T-cell (primary cell): Measurements from ENCODE around the gene TNNI3K. TPM values are rescaled to one million over a fixed set of nuclear protein-coding genes. Genes with fewer than 3 reads are reported as not detected.

Experiments
- ATAC-seq, 4 experiments: fragments of 200-7000 bp in 3 of 4; fragments of 150-1000 bp in 1 of 4; cut with Tn5 transposase; replicated peaks in 1 of 4; 1 replicate in 3 of 4; 2 replicates in 1 of 4; pipeline ENCODE4 v1.10.0; 2021; ENCODE audit warnings: moderate library complexity in 3 of 4, mild to moderate bottlenecking in 2 of 4, moderate number of reproducible peaks in 1 of 4
- CTCF ChIA-PET, 2 donors: fragments of 300-600 bp; sonication (Branson Sonifier 250); formaldehyde crosslinking; loops; one replicate each; lab custom pipeline; 2022; ENCODE audit warnings: antibody characterized with exemption in 2 of 2; lab: Charles Lee
- POLR2A ChIA-PET, 2 donors: fragments of 300-600 bp; sonication (Branson Sonifier 250); formaldehyde crosslinking; loops; one replicate each; lab custom pipeline; 2022; ENCODE audit warnings: antibody characterized with exemption in 2 of 2; lab: Charles Lee
- DNase-seq, 35 experiments: peaks; one replicate each; pipeline versions ENCODE4 v3.0.0 to v3.0.0-alpha.2; 2013 to 2023
- H3K27ac ChIP-seq: one replicate; pipeline ENCODE4 v1.5.1; 2013; ENCODE audit warnings: low read length
- H3K27me3 ChIP-seq, 2 experiments: replicated peaks in 1 of 2; 1 replicate in 1 of 2; 2 replicates in 1 of 2; pipeline versions ENCODE4 v1.6.1 to v1.7.0; 2013; ENCODE audit warnings: low read length in 1 of 2, mixed read lengths in 1 of 2; ENCODE audit not compliant: control insufficient read depth in 2 of 2, insufficient read depth in 2 of 2; ENCODE audit errors: extremely low read depth in 1 of 2
- H3K36me3 ChIP-seq, 2 donors: 1 replicate in 1 of 2; 2 replicates in 1 of 2; pipeline versions ENCODE4 v1.6.1 to v1.7.0; 2013; ENCODE audit warnings: low read length in 1 of 2; ENCODE audit not compliant: control insufficient read depth in 2 of 2, insufficient read depth in 1 of 2; ENCODE audit errors: extremely low read depth in 1 of 2
- H3K4me1 ChIP-seq, 2 experiments: 1 replicate in 1 of 2; 2 replicates in 1 of 2; pipeline versions ENCODE4 v1.6.1 to v1.7.0; 2013; ENCODE audit warnings: low read length in 2 of 2, mixed read lengths in 1 of 2; ENCODE audit not compliant: insufficient read depth in 2 of 2, control insufficient read depth in 1 of 2; ENCODE audit errors: extremely low read depth in 1 of 2
- H3K4me3 ChIP-seq, 2 donors: 1 replicate in 1 of 2; 2 replicates in 1 of 2; pipeline versions ENCODE4 v1.5.1 to v1.7.0; 2013; ENCODE audit warnings: mild to moderate bottlenecking in 2 of 2, low read length in 1 of 2, moderate library complexity in 1 of 2; ENCODE audit not compliant: control insufficient read depth in 1 of 2; ENCODE audit errors: extremely low read depth in 1 of 2
- H3K9me3 ChIP-seq: 2 replicates; pipeline ENCODE4 v1.7.0; 2013
- H3K27ac Mint-ChIP-seq, 2 donors: one replicate each; pipeline ENCODE4 v1.8.0; 2020 to 2021; ENCODE audit warnings: mild to moderate bottlenecking in 2 of 2, mixed read lengths in 2 of 2
- H3K27me3 Mint-ChIP-seq, 2 donors: one replicate each; pipeline ENCODE4 v1.8.0; 2021 to 2022; ENCODE audit warnings: mixed read lengths in 2 of 2
- H3K36me3 Mint-ChIP-seq: one replicate; pipeline ENCODE4 v1.8.0; 2021; ENCODE audit warnings: mixed read lengths
- H3K4me1 Mint-ChIP-seq, 3 donors: one replicate each; pipeline ENCODE4 v1.8.0; 2020 to 2022; ENCODE audit warnings: mixed read lengths in 3 of 3, mild to moderate bottlenecking in 1 of 3
- H3K4me3 Mint-ChIP-seq, 3 donors: one replicate each; pipeline ENCODE4 v1.8.0; 2020 to 2022; ENCODE audit warnings: mild to moderate bottlenecking in 3 of 3, mixed read lengths in 3 of 3, moderate library complexity in 3 of 3
- H3K9me3 Mint-ChIP-seq, 3 donors: one replicate each; pipeline ENCODE4 v1.8.0; 2020 to 2022; ENCODE audit warnings: mixed read lengths in 3 of 3
- WGBS: methylation state at CpG from one replicate; pipeline ENCODE4 v1.1.5; 2013; ENCODE audit warnings: missing lambda C conversion rate; ENCODE audit not compliant: insufficient coverage; 5-methylcytosine and 5-hydroxymethylcytosine counted together
- total RNA-seq, 35 experiments: library from RNA in 6 of 35; stranded (reverse) in 6 of 35; fragments of 120-200 nt in 1 of 35; gene quantifications; one replicate each; pipeline versions ENCODE4 v1.2.1 to v1.2.4 and lab custom pipeline; 2013 to 2026

TNNI3K gene
- total RNA-seq, 5 donors from 2014 or later (not counting 1 experiment from before 2014, with no cell fraction given) = 0.89 to 1.2 TPM; not detected in 3

DNA sequence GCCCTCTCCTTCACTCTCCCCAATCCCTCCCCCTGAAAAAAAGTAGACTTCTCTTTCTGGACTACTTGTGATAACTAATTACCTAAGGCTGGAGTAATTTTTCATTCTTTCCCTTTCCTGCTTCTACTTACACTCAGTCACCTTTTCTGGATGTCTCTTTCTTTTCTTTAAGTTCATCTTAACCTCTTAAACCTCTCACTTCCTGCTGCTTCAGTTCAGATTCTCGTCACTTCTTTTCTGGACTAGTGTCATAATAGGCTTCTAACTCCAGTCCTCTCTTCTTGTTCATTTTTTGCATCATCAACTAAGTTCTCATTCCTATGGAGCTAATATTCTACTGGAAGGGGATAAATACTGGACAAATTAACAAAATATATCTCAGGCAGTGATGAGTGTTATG, 201.8 kb downstream of the TNNI3K start:
- ATAC-seq = no peak
- H3K4me3 Mint-ChIP-seq = no peak overlapping the region

DNA sequence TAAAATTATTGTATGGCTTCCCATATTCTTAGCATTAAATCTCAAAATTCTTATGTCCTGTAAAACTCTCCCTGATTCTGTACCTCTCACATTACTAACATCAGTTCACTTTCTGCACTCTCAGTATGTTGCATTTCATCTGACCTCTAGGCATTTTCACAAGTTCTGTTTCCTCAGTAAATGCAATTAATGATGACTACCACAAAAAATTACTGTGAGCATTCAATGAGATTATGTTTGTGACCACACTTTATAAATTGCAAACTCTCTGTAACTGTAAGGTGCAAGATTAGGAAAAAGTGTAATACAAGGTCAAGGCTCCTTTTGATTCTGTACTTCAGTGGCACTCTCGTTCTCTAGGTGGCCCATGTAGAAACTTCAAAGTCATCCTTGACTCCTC, 216.8 kb downstream of the TNNI3K start:
- no peak overlapping the region for H3K4me3 Mint-ChIP-seq
- no peaks in the 10 kb centered on the region for H3K36me3 Mint-ChIP-seq
- 67% methylated on average over 1 of the region's 1 CpG for WGBS
- Histone ChIP-seq H3K4me1 (no peaks in the 10 kb centered on the region), H3K36me3 (no peaks in the 10 kb centered on the region), H3K9me3 (no peaks in the 10 kb centered on the region), H3K27me3 (no peaks in the 10 kb centered on the region), H3K27ac (no peak overlapping the region), H3K4me3 (no peak overlapping the region)
- no peaks in the 10 kb centered on the region for H3K27me3 Mint-ChIP-seq
- no peak for DNase-seq
- ChIA-PET CTCF (no interaction called here), POLR2A (no interaction called here)
- no peak for ATAC-seq
- no peak overlapping the region for H3K27ac Mint-ChIP-seq
- H3K9me3 Mint-ChIP-seq = peaks cover 3 to 6% (median 6%) of the 10 kb centered on the region in 3 donors
- H3K4me1 Mint-ChIP-seq = no peaks in the 10 kb centered on the region

More for the DNA sequence above, 201.8 kb downstream of the TNNI3K start:
- no peaks in the 10 kb centered on the region for H3K9me3 ChIP-seq
- peaks cover 0 to 9% (median 0%) of the 10 kb centered on the region in 3 donors for H3K9me3 Mint-ChIP-seq
- H3K27me3 ChIP-seq = no peaks in the 10 kb centered on the region
- no peaks in the 10 kb centered on the region for H3K36me3 Mint-ChIP-seq
- no peaks in the 10 kb centered on the region for H3K36me3 ChIP-seq
- no peak overlapping the region for H3K27ac ChIP-seq
- CTCF ChIA-PET = no interaction called here
- no peak overlapping the region for H3K4me3 ChIP-seq
- POLR2A ChIA-PET = no interaction called here
- no CpG with 5 or more reads among the region's 1 CpG for WGBS
- DNase-seq = no peak
- no peaks in the 10 kb centered on the region for H3K4me1 Mint-ChIP-seq
- no peaks in the 10 kb centered on the region for H3K4me1 ChIP-seq
- no peaks in the 10 kb centered on the region for H3K27me3 Mint-ChIP-seq
- no peak overlapping the region for H3K27ac Mint-ChIP-seq

DNA sequence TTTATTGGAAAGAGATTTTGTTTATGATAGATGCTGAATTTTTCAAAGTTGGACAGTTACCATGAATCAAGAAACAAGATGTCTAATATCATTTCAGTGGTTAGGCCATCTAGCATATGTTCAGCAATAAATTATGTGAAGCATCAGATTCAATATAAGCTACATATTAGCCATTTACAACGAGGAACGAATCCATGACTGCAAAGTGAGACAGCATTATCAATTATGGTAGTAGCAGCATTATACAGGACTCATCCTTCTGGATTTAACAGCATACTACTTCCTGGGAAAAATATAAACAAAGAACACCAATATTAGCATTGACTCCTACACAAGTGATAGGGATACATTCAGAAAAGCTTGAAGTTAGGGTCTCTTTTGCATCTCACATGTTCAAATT, 218.1 kb downstream of the TNNI3K start:
- H3K9me3 Mint-ChIP-seq = peaks cover 3 to 6% (median 6%) of the 10 kb centered on the region in 3 donors
- Histone ChIP-seq H3K36me3 (no peaks in the 10 kb centered on the region), H3K27me3 (no peaks in the 10 kb centered on the region), H3K9me3 (no peaks in the 10 kb centered on the region), H3K27ac (no peak overlapping the region), H3K4me1 (no peaks in the 10 kb centered on the region), H3K4me3 (no peak overlapping the region)
- H3K27me3 Mint-ChIP-seq = no peaks in the 10 kb centered on the region
- POLR2A ChIA-PET = no interaction called here
- H3K4me1 Mint-ChIP-seq = no peaks in the 10 kb centered on the region
- CTCF ChIA-PET = no interaction called here
- H3K4me3 Mint-ChIP-seq = no peak overlapping the region
- DNase-seq (no peak), ATAC-seq (no peak)
- no CpG with 5 or more reads among the region's 2 CpGs for WGBS
- H3K27ac Mint-ChIP-seq = no peak overlapping the region
- no peaks in the 10 kb centered on the region for H3K36me3 Mint-ChIP-seq

DNA sequence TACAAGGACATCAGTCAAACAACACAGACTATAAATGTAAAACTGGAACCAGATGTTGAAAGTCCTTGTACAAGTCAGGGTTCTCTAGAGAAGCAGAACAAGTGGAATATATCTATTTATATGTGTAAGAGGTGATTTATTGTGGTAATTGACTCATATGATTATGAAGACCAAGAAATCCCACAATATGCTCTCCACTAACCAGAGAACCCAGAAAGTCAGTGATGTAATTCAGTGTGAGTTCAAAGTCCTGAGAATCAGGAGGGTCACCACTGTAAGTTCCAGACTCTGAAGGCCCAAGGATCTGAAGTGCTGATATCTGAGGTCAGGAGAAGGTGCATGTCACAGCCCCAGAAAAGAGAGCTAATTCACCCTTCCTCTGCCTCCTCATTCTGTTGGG, 220.2 kb downstream of the TNNI3K start:
- no peaks in the 10 kb centered on the region for H3K4me1 Mint-ChIP-seq
- no peaks in the 10 kb centered on the region for H3K36me3 ChIP-seq
- no peak overlapping the region for H3K27ac Mint-ChIP-seq
- ATAC-seq (no peak), DNase-seq (no peak)
- H3K4me3 ChIP-seq = no peak overlapping the region
- ChIA-PET CTCF (no interaction called here), POLR2A (no interaction called here)
- H3K4me1 ChIP-seq = no peaks in the 10 kb centered on the region
- H3K27me3 ChIP-seq = no peaks in the 10 kb centered on the region
- H3K9me3 ChIP-seq = no peaks in the 10 kb centered on the region
- H3K9me3 Mint-ChIP-seq = peaks cover 2 to 6% (median 6%) of the 10 kb centered on the region in 3 donors
- no peak overlapping the region for H3K4me3 Mint-ChIP-seq
- H3K36me3 Mint-ChIP-seq = no peaks in the 10 kb centered on the region
- H3K27ac ChIP-seq = no peak overlapping the region
- no peaks in the 10 kb centered on the region for H3K27me3 Mint-ChIP-seq

DNA sequence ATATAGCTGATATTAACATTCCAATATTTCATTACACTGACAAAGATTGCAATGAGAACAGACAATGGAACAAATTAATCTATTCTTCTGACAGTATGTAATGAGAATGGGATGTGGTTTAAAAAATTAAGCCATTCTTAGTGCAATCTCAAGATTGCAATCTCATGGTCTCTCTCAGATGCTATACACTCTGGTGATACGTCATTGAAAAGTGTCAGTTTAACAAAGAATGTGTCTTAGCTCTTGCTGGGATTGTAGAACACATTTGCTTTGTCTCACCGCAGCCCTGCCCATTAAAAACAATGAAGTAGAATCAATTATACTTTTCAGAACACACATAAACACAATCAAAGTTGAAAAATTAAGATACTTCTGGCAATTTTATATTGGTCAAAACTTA, 222.1 kb downstream of the TNNI3K start:
- CTCF ChIA-PET = no interaction called here
- H3K36me3 Mint-ChIP-seq = no peaks in the 10 kb centered on the region
- Histone ChIP-seq H3K4me1 (no peaks in the 10 kb centered on the region), H3K4me3 (no peak overlapping the region), H3K9me3 (no peaks in the 10 kb centered on the region), H3K36me3 (no peaks in the 10 kb centered on the region), H3K27me3 (no peaks in the 10 kb centered on the region), H3K27ac (no peak overlapping the region)
- no peak overlapping the region for H3K27ac Mint-ChIP-seq
- no peaks in the 10 kb centered on the region for H3K27me3 Mint-ChIP-seq
- no CpG with 5 or more reads among the region's 2 CpGs for WGBS
- no peak for ATAC-seq
- H3K4me3 Mint-ChIP-seq = no peak overlapping the region
- DNase-seq = no peak
- no peaks in the 10 kb centered on the region for H3K4me1 Mint-ChIP-seq
- H3K9me3 Mint-ChIP-seq = peaks cover 0 to 6% (median 0%) of the 10 kb centered on the region in 3 donors
- POLR2A ChIA-PET = no interaction called here

DNA sequence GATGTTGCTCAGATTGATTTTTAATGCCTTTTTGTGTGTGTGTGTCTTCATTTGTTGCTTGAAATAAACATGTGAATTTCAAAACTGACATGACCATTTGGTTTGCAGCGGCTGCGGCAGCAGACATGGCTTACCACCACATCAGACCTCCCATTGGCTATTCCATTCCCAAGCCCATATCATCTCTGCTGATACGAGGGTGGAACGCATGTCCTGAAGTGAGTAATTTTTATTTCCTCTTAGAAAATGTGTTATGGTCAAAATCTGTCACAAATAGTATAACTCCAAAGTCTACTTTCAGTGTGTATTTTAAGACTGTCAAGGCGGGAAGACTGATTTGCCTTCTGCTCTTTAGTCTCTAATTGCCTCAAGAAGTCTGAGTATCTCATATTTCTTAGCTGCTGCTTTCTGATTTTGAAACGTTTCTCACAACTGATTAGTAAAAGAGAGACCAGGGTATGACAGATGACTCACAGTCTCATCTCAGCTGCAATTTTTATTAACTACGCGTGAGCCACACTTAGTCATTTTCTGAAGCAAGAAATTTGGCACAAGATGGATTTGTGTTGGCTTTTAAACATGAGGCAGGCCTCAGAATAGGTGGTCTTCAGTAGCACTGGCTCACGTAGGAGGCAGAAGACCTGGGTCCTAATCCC, 228.3 kb downstream of the TNNI3K start:
- Histone ChIP-seq H3K36me3 (no peaks in the 10 kb centered on the region), H3K4me3 (no peak overlapping the region), H3K27me3 (no peaks in the 10 kb centered on the region), H3K9me3 (no peaks in the 10 kb centered on the region), H3K27ac (no peak overlapping the region), H3K4me1 (no peaks in the 10 kb centered on the region)
- Mint-ChIP-seq H3K27me3 (peaks cover 1 to 4% of the 10 kb centered on the region in 2 donors), H3K36me3 (no peaks in the 10 kb centered on the region), H3K4me1 (no peaks in the 10 kb centered on the region), H3K9me3 (no peaks in the 10 kb centered on the region), H3K27ac (no peak overlapping the region), H3K4me3 (no peak overlapping the region)
- no peak for DNase-seq
- POLR2A ChIA-PET = no interaction called here
- no peak for ATAC-seq
- CTCF ChIA-PET = interaction anchor here in 1 of 2 donors (1.4 kb wide), 1 partner anchor 9 kb away, joined by 4 read pairs; no protein-coding TSS in a partner anchor
- 33% methylated on average over 1 of the region's 9 CpGs for WGBS

DNA sequence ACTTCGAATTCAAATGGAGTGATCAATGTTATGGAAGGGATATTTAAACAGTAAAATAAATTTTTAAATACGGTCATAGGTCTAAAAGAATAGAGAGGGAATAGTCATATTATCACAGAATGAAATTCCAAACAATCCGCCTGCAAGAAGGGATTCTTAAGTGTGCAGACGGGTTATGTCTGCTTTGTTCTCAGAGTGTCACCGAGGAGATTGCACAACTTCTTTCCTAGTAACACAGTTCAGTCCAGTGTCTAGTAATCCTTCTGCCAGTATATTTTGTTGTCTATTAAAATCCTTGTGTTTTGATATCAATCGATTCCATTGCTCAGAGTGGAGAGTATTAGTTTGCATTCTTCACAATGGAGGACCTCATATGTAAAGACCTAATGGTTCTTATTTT, 228.8 kb downstream of the TNNI3K start:
- H3K4me1 Mint-ChIP-seq = no peaks in the 10 kb centered on the region
- Histone ChIP-seq H3K36me3 (no peaks in the 10 kb centered on the region), H3K27ac (no peak overlapping the region), H3K4me1 (no peaks in the 10 kb centered on the region), H3K4me3 (no peak overlapping the region), H3K27me3 (no peaks in the 10 kb centered on the region), H3K9me3 (no peaks in the 10 kb centered on the region)
- DNase-seq (no peak), ATAC-seq (no peak)
- H3K36me3 Mint-ChIP-seq = no peaks in the 10 kb centered on the region
- H3K27me3 Mint-ChIP-seq = peaks cover 1 to 4% of the 10 kb centered on the region in 2 donors
- H3K9me3 Mint-ChIP-seq = no peaks in the 10 kb centered on the region
- H3K27ac Mint-ChIP-seq = no peak overlapping the region
- WGBS = no CpG with 5 or more reads among the region's 6 CpGs
- POLR2A ChIA-PET = no interaction called here
- CTCF ChIA-PET = no interaction called here
- no peak overlapping the region for H3K4me3 Mint-ChIP-seq
